Panc1 (cell line): ENCODE results near the gene HS2ST1. TPM values are rescaled to one million over a fixed set of nuclear protein-coding genes. Genes with fewer than 3 reads are reported as not detected.

Experiments used
- ATAC-seq: fragments of 200-7000 bp; cut with Tn5 transposase; 2 replicates; pipeline ENCODE4 v1.9.1; 2020; ENCODE audit warnings: mild to moderate bottlenecking, moderate library complexity
- BruUV-seq: library from RNA; stranded (reverse); fragments of 400-500 nt; replicated peaks from 2 replicates; lab custom pipeline; 2021; lab: Mats Ljungman, UMichigan
- CTCF ChIA-PET: fragments of 300-600 bp; sonication (Branson Sonifier 250); formaldehyde crosslinking; loops from one replicate; lab custom pipeline; 2022; ENCODE audit warnings: antibody characterized with exemption; lab: Charles Lee
- POLR2A ChIA-PET: fragments of 300-600 bp; sonication (Branson Sonifier 250); formaldehyde crosslinking; loops from one replicate; lab custom pipeline; 2022; ENCODE audit warnings: antibody characterized with exemption; lab: Charles Lee
- DNase-seq: peaks from one replicate; pipeline ENCODE4 v3.0.0-alpha.2; 2010; ENCODE audit warnings: low read depth, low spot score
- H3K27ac ChIP-seq: 2 replicates; pipeline ENCODE4 v1.5.1; 2011; ENCODE audit warnings: mild to moderate bottlenecking, low read length, inconsistent platforms
- H3K27me3 ChIP-seq: fragments of 200-500 bp; sonication (Bioruptor generic); 2 replicates; pipeline ENCODE4 v1.6.0; 2014; ENCODE audit warnings: low read length, inconsistent platforms; ENCODE audit not compliant: control insufficient read depth, insufficient read depth
- H3K36me3 ChIP-seq: fragments of 200-500 bp; sonication (Bioruptor generic); 2 replicates; pipeline ENCODE4 v1.5.1; 2014; ENCODE audit warnings: inconsistent platforms, mild to moderate bottlenecking, low read length, moderate library complexity; ENCODE audit not compliant: control insufficient read depth, insufficient read depth
- H3K4me1 ChIP-seq: 2 replicates; pipeline ENCODE4 v1.5.1; 2011; ENCODE audit warnings: inconsistent platforms, mild to moderate bottlenecking, low read length, moderate library complexity; ENCODE audit not compliant: control insufficient read depth, insufficient read depth
- H3K4me3 ChIP-seq, 2 experiments: 2 replicates each; pipeline ENCODE4 v1.5.1; 2011 to 2012; ENCODE audit warnings: low read depth in 2 of 2, low read length in 2 of 2, mild to moderate bottlenecking in 2 of 2, inconsistent platforms in 1 of 2, moderate library complexity in 1 of 2
- H3K9me3 ChIP-seq: fragments of 200-500 bp; sonication (Bioruptor generic); 2 replicates; pipeline ENCODE4 v1.5.1; 2014; ENCODE audit warnings: low read depth, mild to moderate bottlenecking, inconsistent platforms, low read length, moderate library complexity; ENCODE audit not compliant: control insufficient read depth, insufficient read depth
- POLR2AphosphoS5 ChIP-seq: IDR thresholded peaks from 2 replicates; pipeline ENCODE4 v1.6.1; 2012; ENCODE audit warnings: mild to moderate bottlenecking, low read depth, low read length, moderate library complexity
- SIN3A ChIP-seq: IDR thresholded peaks from 2 replicates; pipeline ENCODE4 v1.6.1; 2012; ENCODE audit warnings: low read depth, mild to moderate bottlenecking, low read length, moderate library complexity, borderline replicate concordance; ENCODE audit not compliant: insufficient read depth
- TCF7L2 ChIP-seq: IDR thresholded peaks from 2 replicates; pipeline ENCODE4 v1.6.1; 2011; ENCODE audit warnings: mild to moderate bottlenecking, low read depth, low read length, inconsistent platforms
- in situ Hi-C: cut with HindIII; loops from 2 replicates; pipeline ENCODE4 v1.10.0; 2016; ENCODE audit warnings: low sequenced_read_pairs, low pct_unique_long_range_greater_than_20kb
- intact Hi-C: fragments of 100-400 bp; cut with micrococcal nuclease; formaldehyde crosslinking; loops from one replicate; pipeline ENCODE4 v1.10.0; 2022; ENCODE audit not compliant: unreplicated experiment
- total RNA-seq: library from RNA; stranded (reverse); gene quantifications from one replicate; pipeline ENCODE4 v1.2.1, GENCODE V29; 2021; ENCODE audit not compliant: unreplicated experiment
- TF ChIP-seq, protein P1 (sequence below), 2 experiments: IDR thresholded peaks; 2 replicates each; pipeline ENCODE4 v1.6.1; 2011 to 2012; ENCODE audit warnings: low read depth in 2 of 2, control low read depth in 1 of 2, low read length in 1 of 2, mild to moderate bottlenecking in 1 of 2, moderate library complexity in 1 of 2; ENCODE audit not compliant: insufficient read depth in 1 of 2
- TF ChIP-seq, protein P2 (sequence below): fragments of 450-650 bp; IDR thresholded peaks from 2 replicates; pipeline ENCODE4 v1.5.1; 2017; ENCODE audit warnings: mild to moderate bottlenecking

The HS2ST1 gene
- total RNA-seq, 1 experiment from 2014 or later, result 81.0 TPM

DNA sequence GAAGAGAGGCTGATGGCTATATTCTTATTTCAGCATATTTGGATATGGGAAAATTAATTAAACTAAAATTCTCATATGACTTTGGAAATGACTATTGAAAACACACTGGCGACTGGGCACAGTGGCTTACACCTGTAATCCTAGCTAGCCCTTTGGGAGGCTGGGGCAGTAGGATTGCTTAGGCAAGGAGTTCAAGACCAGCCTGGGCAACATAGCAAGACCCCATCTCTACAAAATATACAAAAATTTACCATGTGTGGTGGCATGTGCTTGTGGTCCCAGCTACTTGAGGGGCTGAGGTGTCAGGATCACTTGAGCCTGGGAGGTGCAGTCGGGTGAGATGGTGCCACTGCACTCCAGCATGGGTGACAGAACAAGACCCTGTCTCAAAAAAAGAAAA, 26.2 kb downstream of the HS2ST1 start:
- TF ChIP-seq SIN3A (no peak), TCF7L2 (no peak), POLR2AphosphoS5 (no peak)
- TF ChIP-seq, protein P1, sequence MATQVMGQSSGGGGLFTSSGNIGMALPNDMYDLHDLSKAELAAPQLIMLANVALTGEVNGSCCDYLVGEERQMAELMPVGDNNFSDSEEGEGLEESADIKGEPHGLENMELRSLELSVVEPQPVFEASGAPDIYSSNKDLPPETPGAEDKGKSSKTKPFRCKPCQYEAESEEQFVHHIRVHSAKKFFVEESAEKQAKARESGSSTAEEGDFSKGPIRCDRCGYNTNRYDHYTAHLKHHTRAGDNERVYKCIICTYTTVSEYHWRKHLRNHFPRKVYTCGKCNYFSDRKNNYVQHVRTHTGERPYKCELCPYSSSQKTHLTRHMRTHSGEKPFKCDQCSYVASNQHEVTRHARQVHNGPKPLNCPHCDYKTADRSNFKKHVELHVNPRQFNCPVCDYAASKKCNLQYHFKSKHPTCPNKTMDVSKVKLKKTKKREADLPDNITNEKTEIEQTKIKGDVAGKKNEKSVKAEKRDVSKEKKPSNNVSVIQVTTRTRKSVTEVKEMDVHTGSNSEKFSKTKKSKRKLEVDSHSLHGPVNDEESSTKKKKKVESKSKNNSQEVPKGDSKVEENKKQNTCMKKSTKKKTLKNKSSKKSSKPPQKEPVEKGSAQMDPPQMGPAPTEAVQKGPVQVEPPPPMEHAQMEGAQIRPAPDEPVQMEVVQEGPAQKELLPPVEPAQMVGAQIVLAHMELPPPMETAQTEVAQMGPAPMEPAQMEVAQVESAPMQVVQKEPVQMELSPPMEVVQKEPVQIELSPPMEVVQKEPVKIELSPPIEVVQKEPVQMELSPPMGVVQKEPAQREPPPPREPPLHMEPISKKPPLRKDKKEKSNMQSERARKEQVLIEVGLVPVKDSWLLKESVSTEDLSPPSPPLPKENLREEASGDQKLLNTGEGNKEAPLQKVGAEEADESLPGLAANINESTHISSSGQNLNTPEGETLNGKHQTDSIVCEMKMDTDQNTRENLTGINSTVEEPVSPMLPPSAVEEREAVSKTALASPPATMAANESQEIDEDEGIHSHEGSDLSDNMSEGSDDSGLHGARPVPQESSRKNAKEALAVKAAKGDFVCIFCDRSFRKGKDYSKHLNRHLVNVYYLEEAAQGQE (IDR thresholded peaks at IDR 0.05; ENCODE audit: insufficient read depth in 1 of 2, low read depth in 2 of 2, low read length in 1 of 2), result no peak
- TF ChIP-seq, protein P2, sequence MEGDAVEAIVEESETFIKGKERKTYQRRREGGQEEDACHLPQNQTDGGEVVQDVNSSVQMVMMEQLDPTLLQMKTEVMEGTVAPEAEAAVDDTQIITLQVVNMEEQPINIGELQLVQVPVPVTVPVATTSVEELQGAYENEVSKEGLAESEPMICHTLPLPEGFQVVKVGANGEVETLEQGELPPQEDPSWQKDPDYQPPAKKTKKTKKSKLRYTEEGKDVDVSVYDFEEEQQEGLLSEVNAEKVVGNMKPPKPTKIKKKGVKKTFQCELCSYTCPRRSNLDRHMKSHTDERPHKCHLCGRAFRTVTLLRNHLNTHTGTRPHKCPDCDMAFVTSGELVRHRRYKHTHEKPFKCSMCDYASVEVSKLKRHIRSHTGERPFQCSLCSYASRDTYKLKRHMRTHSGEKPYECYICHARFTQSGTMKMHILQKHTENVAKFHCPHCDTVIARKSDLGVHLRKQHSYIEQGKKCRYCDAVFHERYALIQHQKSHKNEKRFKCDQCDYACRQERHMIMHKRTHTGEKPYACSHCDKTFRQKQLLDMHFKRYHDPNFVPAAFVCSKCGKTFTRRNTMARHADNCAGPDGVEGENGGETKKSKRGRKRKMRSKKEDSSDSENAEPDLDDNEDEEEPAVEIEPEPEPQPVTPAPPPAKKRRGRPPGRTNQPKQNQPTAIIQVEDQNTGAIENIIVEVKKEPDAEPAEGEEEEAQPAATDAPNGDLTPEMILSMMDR, result no peak
- H3K27me3 ChIP-seq, result no peaks in the 10 kb centered on the region
- in situ Hi-C loops (no loop called here), intact Hi-C loops (no loop called here)
- no peaks in the 10 kb centered on the region for H3K9me3 ChIP-seq
- H3K4me3 ChIP-seq, result no peak overlapping the region
- no peaks in the 10 kb centered on the region for H3K36me3 ChIP-seq
- CTCF ChIA-PET, result no interaction called here
- no TSS peak for BruUV-seq
- no peak for ATAC-seq
- no peak for DNase-seq
- no peak overlapping the region for H3K27ac ChIP-seq
- no peaks in the 10 kb centered on the region; the same call in 1 of the 2 replicates for H3K4me1 ChIP-seq
- POLR2A ChIA-PET, result no interaction called here

DNA sequence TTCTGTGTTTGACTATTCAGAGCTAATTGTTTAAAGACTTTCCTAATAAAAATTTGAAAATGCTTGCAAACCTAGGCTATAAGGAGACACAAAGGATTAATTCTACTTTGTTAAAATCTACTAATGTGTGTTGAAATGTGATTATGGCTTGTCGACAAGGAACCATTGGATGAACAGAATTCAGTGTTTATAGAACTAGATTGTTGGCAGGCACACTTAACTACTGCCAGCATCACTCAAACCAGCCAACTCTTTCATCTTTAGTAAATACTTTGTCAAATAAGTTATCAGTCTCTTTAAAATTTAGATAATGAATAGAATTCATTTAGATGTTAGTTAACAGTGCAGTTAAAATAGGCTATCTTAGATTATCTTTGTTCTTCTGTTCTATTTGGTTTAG, 27.6 kb downstream of the HS2ST1 start:
- ATAC-seq, result no peak
- in situ Hi-C loops (no loop called here), intact Hi-C loops (no loop called here)
- Histone ChIP-seq H3K27me3 (no peaks in the 10 kb centered on the region), H3K4me1 (peaks cover 3% of the 10 kb centered on the region; the same call in 1 of the 2 replicates), H3K27ac (no peak overlapping the region), H3K36me3 (no peaks in the 10 kb centered on the region), H3K9me3 (no peaks in the 10 kb centered on the region), H3K4me3 (no peak overlapping the region)
- POLR2A ChIA-PET, result no interaction called here
- CTCF ChIA-PET, result no interaction called here
- no TSS peak for BruUV-seq
- TF ChIP-seq SIN3A, result no peak
- TF ChIP-seq, protein P1 (IDR thresholded peaks at IDR 0.05; ENCODE audit: insufficient read depth in 1 of 2, low read depth in 2 of 2, low read length in 1 of 2), result no peak
- TF ChIP-seq TCF7L2, result no peak
- no peak for TF ChIP-seq POLR2AphosphoS5
- no peak for DNase-seq
